GM21825 (cell line): ENCODE data around the gene PCDHA4.

Experiments used
- ATAC-seq: cut with Tn5 transposase; IDR thresholded peaks from one replicate; pipeline ENCODE4 v1.9.1; 2021; ENCODE audit warnings: mild to moderate bottlenecking, moderate library complexity; ENCODE audit not compliant: unreplicated experiment

PCDHA4 gene

DNA sequence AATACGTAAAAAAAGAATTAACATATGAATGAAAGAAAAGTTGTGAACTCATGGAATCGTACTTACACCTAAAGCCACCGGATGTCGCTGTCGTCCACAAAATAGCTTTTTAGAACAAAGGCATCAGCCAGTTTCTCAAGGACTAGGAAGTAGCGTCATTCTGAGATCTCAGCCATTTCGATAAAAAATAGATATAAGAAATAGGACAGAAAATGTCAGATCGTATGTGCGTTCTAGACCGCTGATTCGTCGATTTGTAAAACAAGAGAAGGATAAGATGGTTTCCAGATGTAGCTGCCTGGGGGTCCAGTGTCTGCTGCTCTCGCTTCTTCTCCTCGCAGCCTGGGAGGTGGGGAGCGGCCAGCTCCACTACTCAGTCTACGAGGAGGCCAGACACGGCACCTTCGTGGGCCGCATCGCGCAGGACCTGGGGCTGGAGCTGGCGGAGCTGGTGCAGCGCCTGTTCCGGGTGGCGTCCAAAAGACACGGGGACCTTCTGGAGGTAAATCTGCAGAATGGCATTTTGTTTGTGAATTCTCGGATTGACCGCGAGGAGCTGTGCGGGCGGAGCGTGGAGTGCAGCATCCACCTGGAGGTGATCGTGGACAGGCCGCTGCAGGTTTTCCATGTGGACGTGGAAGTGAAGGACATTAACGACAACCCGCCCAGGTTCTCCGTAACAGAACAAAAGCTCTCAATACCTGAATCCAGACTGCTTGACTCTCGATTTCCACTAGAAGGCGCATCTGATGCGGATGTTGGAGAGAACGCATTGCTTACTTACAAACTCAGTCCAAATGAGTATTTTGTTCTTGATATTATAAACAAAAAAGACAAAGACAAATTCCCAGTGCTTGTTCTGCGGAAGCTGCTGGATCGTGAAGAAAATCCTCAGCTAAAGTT, 49.2 kb downstream of the PCDHA4 start, which contains the start of gene PCDHA10:
Gene PCDHA10, plus strand, starts transcription at position 126 of the 903 bp plus-strand sequence. Its CDS starts 152 bp downstream, at position 278.
- ATAC-seq = no peak

DNA sequence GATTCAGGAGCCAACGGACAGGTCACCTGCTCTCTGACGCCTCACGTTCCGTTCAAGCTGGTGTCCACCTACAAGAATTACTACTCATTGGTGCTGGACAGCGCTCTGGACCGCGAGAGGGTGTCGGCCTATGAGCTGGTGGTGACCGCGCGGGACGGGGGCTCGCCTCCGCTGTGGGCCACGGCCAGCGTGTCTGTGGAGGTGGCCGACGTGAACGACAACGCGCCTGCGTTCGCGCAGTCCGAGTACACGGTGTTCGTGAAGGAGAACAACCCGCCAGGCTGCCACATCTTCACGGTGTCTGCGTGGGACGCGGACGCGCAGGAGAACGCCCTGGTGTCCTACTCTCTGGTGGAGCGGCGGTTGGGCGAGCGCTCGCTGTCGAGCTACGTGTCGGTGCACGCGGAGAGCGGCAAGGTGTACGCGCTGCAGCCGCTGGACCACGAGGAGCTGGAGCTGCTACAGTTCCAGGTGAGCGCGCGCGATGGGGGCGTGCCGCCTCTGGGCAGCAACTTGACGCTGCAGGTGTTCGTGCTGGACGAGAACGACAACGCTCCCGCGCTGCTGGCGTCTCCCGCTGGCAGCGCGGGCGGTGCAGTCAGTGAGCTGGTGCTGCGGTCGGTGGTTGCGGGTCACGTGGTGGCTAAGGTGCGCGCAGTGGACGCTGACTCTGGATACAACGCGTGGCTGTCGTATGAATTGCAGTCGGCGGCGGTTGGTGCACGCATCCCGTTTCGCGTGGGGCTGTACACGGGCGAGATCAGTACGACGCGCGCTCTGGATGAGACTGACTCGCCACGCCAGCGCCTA, 50.5 kb downstream of the PCDHA4 start:
- ATAC-seq = no peak

DNA sequence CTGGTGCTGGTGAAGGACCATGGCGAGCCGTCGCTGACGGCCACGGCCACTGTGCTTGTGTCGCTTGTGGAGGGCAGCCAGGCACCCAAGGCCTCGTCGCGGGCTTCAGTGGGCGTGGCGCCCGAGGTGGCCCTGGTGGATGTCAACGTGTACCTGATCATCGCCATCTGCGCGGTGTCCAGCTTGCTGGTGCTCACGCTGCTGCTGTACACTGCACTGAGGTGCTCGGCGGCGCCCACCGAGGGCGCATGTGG, 51.0 kb downstream of the PCDHA4 start:
- ATAC-seq = no peak

DNA sequence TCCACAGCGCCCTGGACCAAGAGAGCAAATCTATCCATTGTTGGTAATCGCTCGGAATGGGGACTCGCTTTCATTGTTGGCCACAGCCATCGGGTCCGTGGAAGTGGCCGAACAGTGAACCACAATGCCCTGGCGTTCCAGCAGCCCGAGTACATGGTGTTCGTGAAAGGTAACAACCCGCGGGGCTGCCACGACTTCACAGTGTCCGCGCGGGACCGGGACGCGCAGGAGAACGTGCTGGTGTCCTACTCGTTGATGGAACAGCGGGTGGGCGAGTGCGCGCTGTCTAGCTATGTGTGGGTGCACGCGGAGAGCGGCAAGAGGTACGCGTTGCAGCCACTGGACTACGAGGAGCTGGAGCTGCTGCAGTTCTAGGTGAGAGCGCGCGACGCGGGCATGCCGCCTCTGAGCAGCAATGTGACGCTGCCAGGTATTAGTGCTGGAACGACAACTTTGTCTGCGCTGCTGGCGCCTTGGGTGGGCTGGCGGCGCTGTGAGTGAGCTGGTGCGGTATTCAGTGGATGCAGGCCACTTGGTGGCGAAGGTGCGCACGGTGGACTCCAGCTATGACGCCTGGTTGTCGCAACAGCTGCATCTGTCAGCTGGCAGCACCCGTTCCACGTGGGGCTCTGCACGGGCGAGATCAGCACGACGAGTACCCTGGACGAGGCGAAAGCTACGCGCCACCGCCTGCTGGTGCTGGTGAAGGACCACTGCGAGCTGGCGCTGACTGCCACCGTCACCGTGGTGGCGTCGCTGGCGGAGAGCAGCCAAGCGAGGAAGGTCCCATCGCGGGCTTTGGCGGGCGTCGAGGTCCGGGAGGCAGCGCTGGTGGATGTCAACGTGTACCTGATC, 55.8 kb downstream of the PCDHA4 start:
- ATAC-seq = no peak
